Stomach (tissue), 4 donors: ENCODE results near the gene SNX18.

Experiments
- CTCF ChIP-seq, 7 experiments: fragments of 450-650 bp in 4 of 7; fragments of 200-600 bp in 3 of 7; sonication (generic) in 3 of 7; IDR thresholded peaks; one replicate each; pipeline ENCODE4 v1.5.1; 2016 to 2019; ENCODE audit warnings: antibody characterized with exemption in 7 of 7, control low read depth in 2 of 7, mild to moderate bottlenecking in 1 of 7
- EP300 ChIP-seq: sonication (generic); formaldehyde crosslinking; IDR thresholded peaks from one replicate; pipeline ENCODE4 v1.6.1; 2017; ENCODE audit warnings: antibody characterized with exemption

GRCh38 chr5:54525692-54526091 is 8.1 kb downstream of the SNX18 start:
- TF ChIP-seq CTCF (IDR thresholded peaks at IDR 0.05) (no peak), EP300 (no peak)
